ENCODE measurements around the gene DPF3.

DPF3 gene

GRCh38 chr14:72766296-72766695 is 127.6 kb downstream of the DPF3 start:
- TF ChIP-seq CTCF (IDR thresholded peaks at IDR 0.05; ENCODE audit: low read depth, low read length, missing control alignments) = no peak
- H3K4me3 ChIP-seq (ENCODE audit: low read depth, low read length) = no peak overlapping the region
- DNase-seq (ENCODE audit: low read depth) = no peak
- in situ Hi-C loops (cut with HindIII; ENCODE audit: low sequenced_read_pairs) = no loop called here

- no peak for TF ChIP-seq CTCF (IDR thresholded peaks at IDR 0.05; ENCODE audit: low read depth, low read length, missing control alignments)
- DNase-seq (ENCODE audit: low read depth) = no peak
- in situ Hi-C loops (cut with HindIII; ENCODE audit: low sequenced_read_pairs) = no loop called here
- H3K4me3 ChIP-seq (ENCODE audit: low read depth, low read length) = no peak overlapping the region
These were observed 130.0 kb downstream of the DPF3 start for GRCh38 chr14:72763892-72764291.

GRCh38 chr14:72759670-72760069 is 134.2 kb downstream of the DPF3 start:
- H3K4me3 ChIP-seq (ENCODE audit: low read depth, low read length) = no peak overlapping the region
- TF ChIP-seq CTCF (IDR thresholded peaks at IDR 0.05; ENCODE audit: low read depth, low read length, missing control alignments) = no peak
- no peak for DNase-seq (ENCODE audit: low read depth)
- in situ Hi-C loops (cut with HindIII; ENCODE audit: low sequenced_read_pairs) = no loop called here

- no peak for TF ChIP-seq CTCF (IDR thresholded peaks at IDR 0.05; ENCODE audit: low read depth, low read length, missing control alignments)
- H3K4me3 ChIP-seq (ENCODE audit: low read depth, low read length) = no peak overlapping the region
- DNase-seq (ENCODE audit: low read depth) = no peak
- in situ Hi-C loops (cut with HindIII; ENCODE audit: low sequenced_read_pairs) = no loop called here
These were observed 134.9 kb downstream of the DPF3 start for GRCh38 chr14:72758993-72759392.

GRCh38 chr14:72758420-72758819 is 135.5 kb downstream of the DPF3 start:
- no peak for DNase-seq (ENCODE audit: low read depth)
- in situ Hi-C loops (cut with HindIII; ENCODE audit: low sequenced_read_pairs) = no loop called here
- no peak overlapping the region for H3K4me3 ChIP-seq (ENCODE audit: low read depth, low read length)
- TF ChIP-seq CTCF (IDR thresholded peaks at IDR 0.05; ENCODE audit: low read depth, low read length, missing control alignments) = no peak

- TF ChIP-seq CTCF (IDR thresholded peaks at IDR 0.05; ENCODE audit: low read depth, low read length, missing control alignments) = no peak
- in situ Hi-C loops (cut with HindIII; ENCODE audit: low sequenced_read_pairs) = no loop called here
- no peak overlapping the region for H3K4me3 ChIP-seq (ENCODE audit: low read depth, low read length)
- DNase-seq (ENCODE audit: low read depth) = no peak
These were observed 136.9 kb downstream of the DPF3 start for GRCh38 chr14:72756967-72757366.

- no peak for TF ChIP-seq CTCF (IDR thresholded peaks at IDR 0.05; ENCODE audit: low read depth, low read length, missing control alignments)
- in situ Hi-C loops (cut with HindIII; ENCODE audit: low sequenced_read_pairs) = no loop called here
- H3K4me3 ChIP-seq (ENCODE audit: low read depth, low read length) = no peak overlapping the region
- no peak for DNase-seq (ENCODE audit: low read depth)
These were observed 138.1 kb downstream of the DPF3 start for GRCh38 chr14:72755766-72756165.
